Skin epidermis (tissue), 12 donors: Measurements from ENCODE around the gene PRTN3.
"Not testable (repeated sequence)": the region's sequence is repeated elsewhere in the genome, so short reads cannot be mapped to it uniquely, and the experiment has no call there.

Experiments
- H3K27ac ChIP-seq, 21 experiments: fragments of 200-600 bp; sonication (generic) in 11 of 21; one replicate each; pipeline ENCODE4 v1.5.0; 2020; ENCODE audit warnings: mild to moderate bottlenecking in 3 of 21, inconsistent platforms in 2 of 21, moderate library complexity in 2 of 21
- H3K4me3 ChIP-seq, 7 experiments: fragments of 200-600 bp; sonication (generic) in 2 of 7; one replicate each; pipeline ENCODE4 v1.5.0; 2020; ENCODE audit warnings: inconsistent platforms in 2 of 7, mild to moderate bottlenecking in 2 of 7, moderate library complexity in 1 of 7

PRTN3 gene

DNA sequence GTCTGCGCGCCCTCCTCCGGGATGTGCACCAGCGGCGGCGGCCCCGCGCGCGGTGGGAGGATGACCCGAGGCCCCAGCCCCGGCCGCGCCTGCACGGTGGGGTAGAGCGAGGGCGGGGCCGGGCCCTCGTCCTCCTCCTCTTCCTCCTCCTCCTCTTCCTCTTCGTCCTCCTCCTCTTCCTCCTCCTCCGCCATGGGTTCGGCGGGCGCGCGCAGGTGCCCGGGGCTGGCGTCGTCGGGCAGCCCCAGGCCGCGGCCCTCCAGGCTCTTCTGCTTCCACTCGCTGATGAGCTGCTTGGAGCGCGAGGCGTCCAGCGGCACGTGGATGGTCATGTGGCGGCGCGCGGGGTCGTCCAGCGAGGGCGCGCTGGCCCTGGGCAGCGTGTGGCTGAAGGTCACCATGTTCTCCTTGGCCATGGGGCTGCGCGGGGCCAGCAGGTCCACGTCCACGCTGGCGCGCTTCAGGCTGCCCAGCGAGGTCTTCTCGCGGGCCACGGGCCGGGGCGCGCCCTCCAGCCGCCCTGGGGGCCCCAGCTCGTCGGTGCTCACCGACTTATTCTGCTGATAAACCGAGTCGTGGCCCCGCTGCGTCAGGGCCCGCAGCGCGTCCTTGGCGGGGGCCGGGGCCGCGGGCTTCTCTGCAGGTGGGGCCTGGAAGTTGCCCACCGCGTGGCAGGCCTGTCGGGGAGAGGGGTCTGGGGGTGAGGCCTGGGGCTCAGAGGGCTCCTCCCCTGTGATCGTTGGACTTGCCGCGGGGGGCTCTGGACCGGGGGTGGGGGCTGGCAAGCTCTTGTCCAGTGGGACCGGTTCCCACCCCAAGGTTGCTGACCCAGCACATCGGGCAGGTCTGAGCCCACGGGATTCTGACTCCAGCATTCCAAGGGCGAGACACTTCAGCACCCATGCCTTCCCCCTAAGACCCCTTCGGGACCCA lies 27.3 kb upstream of the PRTN3 start:
- Histone ChIP-seq H3K27ac (no peak overlapping the region), H3K4me3 (no peak overlapping the region)

DNA sequence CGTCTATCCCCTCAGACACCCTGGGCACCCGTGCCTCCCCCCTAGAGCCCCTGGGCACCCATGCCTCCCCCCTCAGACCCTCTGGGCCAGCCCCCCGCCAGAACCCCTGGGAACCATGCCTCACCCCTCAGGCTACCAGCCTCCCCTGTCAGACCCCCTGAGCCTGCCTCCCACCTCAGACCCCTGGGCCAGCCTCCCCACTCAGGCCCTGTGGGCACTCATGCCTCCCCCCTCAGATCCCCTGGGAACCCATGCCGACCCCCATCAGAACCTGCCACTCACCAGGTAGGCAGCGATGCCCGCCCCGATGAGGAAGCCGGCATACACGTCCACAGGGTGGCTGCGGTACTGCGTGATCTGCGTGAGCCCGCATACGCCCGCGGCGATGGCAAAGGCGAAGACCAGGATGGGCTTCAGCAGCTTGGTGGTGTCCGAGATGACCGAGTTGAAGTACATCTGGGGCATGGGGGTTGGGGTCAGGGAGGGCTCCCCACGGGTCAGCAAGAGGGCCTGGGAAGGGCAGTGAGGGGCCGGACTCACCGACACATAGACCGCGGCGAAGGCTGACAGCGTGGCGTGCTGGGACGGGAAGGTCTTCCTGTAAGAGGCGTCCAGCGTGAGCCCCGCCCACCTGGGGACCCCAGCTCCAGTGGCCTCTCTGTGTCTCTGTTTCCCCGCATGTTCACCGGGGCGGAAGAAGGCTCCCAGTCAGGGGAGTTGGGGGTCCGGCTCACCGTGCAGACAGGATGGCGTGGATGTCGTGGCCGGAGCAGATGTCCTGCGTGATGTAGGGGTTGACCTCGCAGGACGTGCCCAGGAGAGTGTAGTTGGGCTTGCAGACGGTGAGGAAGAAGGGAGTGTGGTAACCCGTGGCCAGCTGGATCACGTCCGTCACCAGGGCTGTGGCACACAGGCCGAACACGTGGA lies 26.4 kb upstream of the PRTN3 start:
- H3K27ac ChIP-seq, result no peak overlapping the region
- H3K4me3 ChIP-seq, result no peak overlapping the region

DNA sequence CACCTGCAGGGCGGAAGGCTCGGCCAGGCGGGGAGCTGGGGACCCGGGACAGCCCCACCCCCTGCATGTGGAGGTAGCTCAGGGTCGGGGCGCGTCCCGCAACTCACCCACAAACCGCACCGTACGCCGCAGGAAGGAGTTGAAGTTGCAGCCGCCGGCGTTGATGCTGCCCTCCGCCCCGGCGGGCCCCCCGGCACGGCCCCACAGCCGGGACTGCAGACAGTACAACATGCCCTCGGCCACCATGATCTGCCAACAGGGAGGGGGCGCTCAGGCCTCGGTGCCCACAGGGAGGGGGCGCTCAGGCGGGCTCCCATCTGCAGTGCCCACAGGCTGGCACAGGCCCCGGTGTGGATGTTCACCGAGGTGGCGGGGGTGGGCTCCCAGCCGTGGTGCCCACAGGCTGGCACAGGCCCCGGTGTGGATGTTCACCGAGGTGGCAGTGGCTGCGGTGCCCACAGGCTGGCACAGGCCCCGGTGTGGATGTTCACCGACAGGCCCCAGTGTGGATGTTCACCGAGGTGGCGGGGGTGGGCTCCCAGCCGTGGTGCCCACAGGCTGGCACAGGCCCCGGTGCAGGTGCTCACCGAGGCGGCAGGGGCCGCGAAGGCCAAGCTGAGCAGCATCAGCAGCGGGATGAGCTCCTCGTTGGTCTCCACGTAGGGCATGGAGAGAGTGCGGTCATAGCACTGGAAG lies 25.6 kb upstream of the PRTN3 start:
- Histone ChIP-seq H3K27ac (no peak overlapping the region), H3K4me3 (no peak overlapping the region)

DNA sequence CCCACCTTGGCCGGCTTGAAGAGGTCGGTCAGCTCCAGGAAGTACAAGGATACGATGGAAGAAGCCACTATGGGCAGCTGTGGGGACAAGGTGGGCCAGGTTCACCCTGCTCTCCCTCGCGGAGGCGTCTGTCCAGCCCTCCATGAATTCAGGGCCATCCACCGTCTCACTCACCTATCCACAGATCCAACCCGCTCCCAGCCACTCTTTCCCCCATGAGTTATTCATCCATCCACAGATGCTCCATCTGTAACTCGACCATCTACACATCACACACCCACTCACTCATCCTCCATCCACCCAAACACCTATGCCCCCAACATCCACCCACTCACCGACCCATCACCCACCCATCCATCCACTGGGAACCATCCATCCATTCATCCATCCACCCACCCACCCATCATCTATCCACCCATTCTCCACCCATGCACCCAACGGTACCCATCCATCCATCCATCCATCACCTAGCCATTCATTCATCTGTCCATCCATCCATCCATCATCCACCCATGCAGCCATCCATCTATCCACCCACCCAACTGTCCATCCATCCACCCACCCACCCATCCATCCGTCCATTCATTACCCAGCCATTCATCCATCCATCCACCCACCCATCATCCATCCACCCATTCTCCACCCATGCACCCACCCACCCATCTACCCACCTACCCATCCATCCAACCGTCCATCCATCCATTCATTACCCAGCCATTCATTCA lies 24.9 kb upstream of the PRTN3 start:
- Histone ChIP-seq H3K4me3 (no peak overlapping the region), H3K27ac (no peak overlapping the region)

DNA sequence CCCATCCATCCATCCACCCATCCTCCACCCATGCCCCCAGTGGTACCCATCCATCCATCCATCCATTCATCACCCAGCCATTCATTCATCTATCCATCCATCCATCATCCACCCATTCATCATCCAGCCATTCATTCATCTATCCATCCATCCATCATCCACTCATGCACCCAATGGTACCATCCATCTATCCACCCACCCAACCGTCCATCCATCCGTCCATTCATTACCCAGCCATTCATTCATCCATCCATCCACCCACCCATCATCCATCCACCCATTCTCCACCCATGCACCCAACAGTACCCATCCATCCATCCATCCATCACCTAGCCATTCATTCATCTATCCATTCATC lies 24.3 kb upstream of the PRTN3 start:
- no peak overlapping the region for H3K4me3 ChIP-seq

DNA sequence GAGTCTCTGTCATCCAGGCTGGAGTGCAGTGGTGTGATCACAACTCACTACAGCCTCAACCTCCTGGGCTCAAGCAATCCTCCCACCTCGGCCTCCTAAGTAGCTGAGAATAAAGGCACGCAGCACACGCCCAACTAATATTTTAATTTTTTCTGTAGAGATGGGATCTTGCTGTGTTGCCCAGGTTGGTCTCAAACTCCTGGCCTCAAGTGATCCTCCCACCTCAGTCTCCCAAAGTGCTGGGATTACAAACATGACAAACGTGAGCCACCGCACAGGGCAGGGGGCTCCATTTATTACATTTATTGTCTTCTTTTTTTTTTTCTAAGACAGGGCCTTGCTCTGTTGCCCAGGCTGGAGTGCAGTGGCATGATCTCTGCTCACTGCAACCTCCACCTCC lies 20.6 kb upstream of the PRTN3 start:
- not testable (repeated sequence) for H3K27ac ChIP-seq, H3K4me3 ChIP-seq

More for the DNA sequence above, 24.3 kb upstream of the PRTN3 start:
- no peak overlapping the region for H3K27ac ChIP-seq

DNA sequence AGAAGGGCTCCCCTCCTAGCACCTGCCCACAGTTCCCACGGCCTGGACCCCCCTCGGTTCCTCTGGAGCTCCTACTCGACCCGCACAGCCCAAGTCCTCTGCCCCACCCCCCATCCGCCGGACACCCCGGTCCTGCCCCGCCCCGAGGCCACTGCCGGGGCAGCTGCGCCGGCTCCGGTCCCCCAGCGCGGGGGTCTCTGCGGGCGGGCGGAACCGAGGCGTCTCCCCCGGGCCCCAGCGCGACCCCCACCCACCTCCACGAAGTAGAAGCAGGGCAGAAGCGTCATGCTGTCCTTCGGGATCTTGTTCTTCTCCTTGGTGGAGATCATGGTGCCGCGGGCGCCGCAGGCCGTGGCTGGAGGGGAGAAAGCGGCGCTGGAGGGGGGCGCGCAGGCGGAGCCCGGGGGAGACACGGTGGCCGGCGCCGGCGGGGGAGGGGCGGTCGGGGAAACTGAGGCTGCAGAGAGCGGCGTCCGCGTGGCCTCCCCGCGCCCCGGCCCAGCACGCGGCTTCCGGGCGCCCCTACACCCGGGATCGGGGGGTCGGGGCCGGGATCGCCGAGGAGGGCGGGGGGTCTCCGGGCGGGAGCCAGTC lies 19.5 kb upstream of the PRTN3 start:
- Histone ChIP-seq H3K27ac (no peak overlapping the region), H3K4me3 (peak overlapping the region in 6 of 7 experiments; percentile 2 to 33 (median 12))

DNA sequence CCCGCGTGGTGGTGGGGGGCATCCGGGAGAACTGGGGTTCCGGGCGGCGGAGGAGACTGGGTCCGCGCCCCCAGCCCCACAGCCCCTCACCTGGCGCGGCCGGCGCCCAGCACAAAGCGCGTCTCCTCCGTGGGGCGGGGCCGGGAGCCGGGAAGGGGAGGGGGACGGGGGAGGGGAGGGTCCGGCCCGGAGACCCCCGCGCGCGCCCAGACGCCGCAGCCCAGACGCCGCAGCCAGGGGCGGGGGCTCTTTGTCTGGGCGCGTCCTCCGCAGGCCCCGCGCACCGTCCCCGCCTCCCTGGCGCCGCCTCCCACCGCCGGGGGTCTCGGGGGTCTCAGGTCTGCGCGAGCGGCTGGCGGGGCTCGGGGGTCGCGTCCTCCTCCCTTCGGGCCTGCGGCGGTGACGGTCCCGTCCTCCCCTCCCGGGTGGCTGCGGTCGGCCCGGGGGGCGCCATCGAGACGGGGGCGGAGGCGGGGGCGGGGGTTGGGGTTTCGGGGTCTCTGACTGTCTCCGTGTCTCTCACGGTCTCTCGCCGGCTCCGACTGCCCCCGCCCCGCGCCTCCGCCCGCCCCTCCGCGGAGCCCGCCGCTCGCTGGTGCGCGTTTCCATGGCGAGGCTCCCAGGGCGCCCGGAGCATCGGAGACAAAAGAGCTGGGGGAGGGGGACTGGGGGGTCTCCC lies 18.8 kb upstream of the PRTN3 start, which contains the start of gene PLPPR3:
Gene PLPPR3 (minus strand): TSS at position 131 of the 679 bp plus-strand sequence. CDS start 396 bp downstream, outside the sequence.
- Histone ChIP-seq H3K4me3 (peak within 1 kb of the TSS in 6 of 7 experiments; percentile 2 to 33 (median 12)), H3K27ac (no peak within 1 kb of the TSS)

DNA sequence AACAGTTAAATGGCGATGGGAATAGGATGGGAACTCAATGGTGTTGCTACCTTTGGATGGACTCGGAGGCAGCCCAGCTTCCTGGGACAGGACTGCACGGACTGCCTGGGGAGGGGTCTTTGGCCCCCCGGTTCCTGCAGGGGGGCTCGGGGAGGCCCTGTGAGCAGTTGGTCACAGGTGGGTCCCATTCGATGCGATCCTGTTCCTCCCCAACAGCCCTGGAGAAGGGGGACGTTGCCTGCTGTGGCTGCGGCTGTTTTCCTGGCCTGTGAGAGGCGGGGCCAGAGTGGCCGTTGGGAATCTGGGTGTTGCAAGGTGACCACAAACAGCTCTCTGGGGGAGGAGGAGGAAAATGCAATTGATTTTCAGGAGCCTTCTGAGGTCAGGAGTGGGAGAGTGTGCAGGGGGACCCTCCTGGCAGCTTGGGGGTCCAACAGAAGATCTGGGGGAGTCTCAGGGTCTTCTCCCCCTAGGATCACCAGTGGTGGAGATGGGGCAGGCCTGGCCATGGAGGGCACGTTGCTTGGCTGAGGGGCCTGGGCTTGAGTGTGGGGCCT lies 17.2 kb upstream of the PRTN3 start:
- H3K4me3 ChIP-seq, result no peak overlapping the region
- no peak overlapping the region for H3K27ac ChIP-seq

DNA sequence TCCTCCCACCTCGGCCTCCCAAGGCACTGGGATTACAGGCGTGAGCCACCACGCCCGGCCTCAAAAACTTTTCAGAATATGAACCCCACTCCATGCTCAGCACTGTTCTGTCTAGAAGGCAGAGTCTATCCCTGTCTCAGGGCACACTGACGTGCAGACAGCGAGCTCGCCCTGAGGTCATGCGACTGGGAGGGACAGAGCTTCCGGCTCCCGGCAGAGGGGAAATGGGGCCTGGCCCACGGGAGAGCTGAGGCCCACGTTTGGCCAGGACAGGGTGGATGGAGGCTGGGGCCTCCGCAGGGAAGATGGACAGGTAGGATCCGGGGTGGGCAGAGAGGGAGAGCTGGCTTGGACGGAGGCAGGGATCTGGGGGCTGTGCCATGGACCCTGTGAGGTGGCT lies 15.9 kb upstream of the PRTN3 start:
- Histone ChIP-seq H3K27ac (no peak overlapping the region), H3K4me3 (no peak overlapping the region)

DNA sequence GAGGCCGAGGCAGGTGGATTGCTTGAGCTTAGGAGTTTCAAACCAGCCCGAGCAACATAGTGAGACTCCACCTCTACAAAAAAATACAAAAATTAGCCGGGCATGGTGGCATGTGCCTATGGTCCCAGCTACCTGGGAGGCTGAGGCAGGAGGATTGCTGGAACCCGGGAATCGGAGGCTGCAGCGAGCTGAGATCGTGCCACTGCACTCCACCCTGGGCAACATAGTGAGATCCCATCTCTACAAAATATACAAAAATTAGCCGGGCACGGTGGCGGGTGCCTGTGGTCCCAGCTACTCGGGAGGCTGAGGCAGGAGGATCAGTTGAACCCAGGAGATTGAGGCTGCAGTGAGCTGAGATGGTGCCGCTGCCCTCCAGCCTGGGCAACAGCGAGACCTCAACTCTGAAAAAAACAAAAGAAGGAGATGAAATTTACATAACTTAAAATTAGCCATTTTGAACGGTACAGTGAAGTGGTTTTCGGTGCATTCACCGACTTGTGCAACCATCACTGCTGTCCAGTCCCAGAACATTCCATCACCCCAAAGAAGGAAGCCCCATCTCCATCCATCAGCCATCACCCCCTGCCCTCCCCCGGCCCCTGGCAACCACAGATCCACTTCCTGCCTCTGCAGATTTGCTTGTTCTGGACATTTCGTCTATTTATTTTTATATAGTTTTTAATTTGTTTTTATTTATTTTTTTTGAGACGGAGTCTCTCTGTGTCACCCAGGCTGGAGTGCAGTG lies 14.7 kb upstream of the PRTN3 start:
- no peak overlapping the region for H3K4me3 ChIP-seq
- H3K27ac ChIP-seq, result no peak overlapping the region

DNA sequence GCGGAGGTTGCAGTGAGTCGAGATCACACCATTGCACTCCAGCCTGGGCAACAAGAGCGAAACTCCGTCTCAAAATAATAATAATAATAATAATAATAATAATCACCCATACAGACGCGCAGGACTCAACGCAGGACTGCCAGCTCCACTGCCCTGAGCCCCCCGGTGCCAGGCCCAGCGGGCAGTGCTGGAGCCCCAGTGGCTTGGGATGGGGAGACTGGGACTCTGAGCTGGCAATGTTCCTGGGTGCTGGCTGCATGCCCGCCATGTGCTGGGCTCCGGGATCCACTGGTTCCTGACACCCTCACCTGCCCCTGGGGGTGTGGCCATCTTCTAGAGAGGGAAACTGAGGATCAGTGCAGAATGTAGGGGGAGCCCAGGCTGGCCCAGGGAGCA lies 13.5 kb upstream of the PRTN3 start:
- no peak overlapping the region for H3K4me3 ChIP-seq
- H3K27ac ChIP-seq, result no peak overlapping the region

DNA sequence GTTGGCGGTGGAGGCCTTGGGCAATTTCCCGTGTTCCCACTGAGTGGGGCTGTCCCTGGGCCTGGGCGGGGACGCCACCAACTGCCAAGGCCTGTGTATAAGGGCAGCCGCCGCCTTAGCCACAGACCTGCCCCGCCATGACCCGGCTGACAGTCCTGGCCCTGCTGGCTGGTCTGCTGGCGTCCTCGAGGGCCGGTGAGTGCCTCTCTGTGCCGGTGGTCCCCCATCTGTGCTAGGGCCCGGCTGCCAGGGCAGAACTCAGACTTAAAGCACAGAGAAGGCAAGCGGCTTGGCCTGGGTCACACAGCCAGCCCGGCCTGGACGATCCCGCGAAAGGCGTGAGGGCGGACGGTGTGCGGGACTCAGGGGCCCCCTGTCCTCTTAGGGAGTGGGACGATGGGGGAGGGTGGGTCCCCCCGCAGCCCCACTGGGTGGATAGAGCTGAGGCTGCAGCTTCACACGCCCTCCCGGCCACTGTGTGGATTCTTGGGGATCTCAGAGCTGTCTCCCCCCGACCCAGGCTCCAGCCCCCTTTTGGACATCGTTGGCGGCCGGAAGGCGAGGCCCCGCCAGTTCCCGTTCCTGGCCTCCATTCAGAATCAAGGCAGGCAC lies 13.0 kb upstream of the PRTN3 start, which contains the start of gene AZU1:
Gene AZU1 (plus strand): TSS at position 128 of the 612 bp plus-strand sequence. CDS start 10 bp downstream, at position 138.
- H3K27ac ChIP-seq, result no peak within 1 kb of the TSS
- H3K4me3 ChIP-seq, result no peak within 1 kb of the TSS

DNA sequence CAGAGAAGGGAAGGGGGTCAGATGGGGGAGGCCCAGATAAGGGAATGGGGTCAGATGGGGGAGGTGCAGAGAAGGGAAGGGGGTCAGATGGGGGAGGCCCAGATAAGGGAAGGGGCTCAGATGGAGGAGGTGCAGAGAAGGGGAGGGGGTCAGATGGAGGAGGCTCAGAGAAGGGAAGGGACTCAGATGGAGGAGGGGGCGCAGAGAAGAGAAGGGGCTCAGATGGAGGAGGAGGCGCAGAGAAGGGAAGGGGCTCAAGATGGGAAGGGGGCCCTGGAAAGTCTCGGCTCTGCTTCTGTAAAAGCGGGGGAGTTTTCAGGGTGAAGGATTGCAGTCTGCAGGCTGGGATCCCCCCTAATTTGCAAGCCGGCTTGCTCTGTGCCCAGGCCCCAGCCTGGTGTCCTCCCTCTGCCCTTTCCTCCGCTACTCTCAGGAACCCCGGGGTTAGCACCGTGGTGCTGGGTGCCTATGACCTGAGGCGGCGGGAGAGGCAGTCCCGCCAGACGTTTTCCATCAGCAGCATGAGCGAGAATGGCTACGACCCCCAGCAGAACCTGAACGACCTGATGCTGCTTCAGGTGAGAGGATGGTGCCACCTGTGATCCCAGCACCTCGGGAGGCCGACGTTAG lies 11.6 kb upstream of the PRTN3 start:
- Histone ChIP-seq H3K27ac (no peak overlapping the region), H3K4me3 (no peak overlapping the region)

DNA sequence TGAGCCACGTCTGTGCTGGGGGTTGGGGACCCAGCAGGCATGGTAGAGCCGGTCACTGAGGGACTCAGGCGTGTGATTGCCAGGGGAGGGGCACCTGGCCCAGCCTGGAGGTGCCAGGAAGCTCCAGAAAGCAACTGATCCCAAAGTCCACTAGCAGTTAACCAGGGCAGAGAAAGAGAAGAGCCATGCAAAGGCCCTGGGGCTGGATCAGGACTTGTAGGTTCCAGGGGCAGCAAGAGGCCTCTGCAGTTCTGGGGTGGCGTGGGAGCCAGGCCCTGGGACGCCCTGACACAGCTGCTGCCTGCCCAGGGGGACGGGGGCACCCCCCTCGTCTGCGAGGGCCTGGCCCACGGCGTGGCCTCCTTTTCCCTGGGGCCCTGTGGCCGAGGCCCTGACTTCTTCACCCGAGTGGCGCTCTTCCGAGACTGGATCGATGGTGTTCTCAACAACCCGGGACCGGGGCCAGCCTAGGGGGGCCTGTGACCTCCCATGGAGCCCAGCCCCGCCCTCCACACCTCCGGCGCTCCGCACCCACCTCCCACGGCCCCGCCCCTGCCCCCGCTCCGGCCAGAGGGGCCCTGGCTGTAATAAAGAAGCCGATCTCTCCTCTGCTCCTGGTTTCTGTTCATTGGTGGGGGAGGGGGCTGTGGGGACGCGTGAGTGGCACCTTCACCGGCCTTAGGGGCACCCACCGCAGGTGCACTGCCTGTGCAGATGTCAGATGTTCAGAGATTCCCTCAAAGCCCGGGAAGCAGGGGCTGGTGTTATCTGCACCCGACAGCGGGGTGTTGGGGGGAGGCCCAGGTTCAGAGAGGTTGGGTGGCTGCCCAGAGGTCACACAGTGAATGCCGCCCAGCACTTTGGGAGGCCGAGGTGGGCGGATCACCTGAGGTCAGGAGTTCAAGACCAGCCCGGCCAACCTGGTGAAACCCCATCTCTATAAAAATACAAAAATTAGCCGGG lies 9.1 kb upstream of the PRTN3 start:
- Histone ChIP-seq H3K27ac (no peak overlapping the region), H3K4me3 (no peak overlapping the region)
